GM21576 (cell line): ENCODE measurements around the gene PSMA7.

Source experiments
- ATAC-seq: cut with Tn5 transposase; IDR thresholded peaks from one replicate; pipeline ENCODE4 v1.9.1; 2021; ENCODE audit warnings: mild to moderate bottlenecking, moderate library complexity; ENCODE audit not compliant: unreplicated experiment

Gene PSMA7

DNA sequence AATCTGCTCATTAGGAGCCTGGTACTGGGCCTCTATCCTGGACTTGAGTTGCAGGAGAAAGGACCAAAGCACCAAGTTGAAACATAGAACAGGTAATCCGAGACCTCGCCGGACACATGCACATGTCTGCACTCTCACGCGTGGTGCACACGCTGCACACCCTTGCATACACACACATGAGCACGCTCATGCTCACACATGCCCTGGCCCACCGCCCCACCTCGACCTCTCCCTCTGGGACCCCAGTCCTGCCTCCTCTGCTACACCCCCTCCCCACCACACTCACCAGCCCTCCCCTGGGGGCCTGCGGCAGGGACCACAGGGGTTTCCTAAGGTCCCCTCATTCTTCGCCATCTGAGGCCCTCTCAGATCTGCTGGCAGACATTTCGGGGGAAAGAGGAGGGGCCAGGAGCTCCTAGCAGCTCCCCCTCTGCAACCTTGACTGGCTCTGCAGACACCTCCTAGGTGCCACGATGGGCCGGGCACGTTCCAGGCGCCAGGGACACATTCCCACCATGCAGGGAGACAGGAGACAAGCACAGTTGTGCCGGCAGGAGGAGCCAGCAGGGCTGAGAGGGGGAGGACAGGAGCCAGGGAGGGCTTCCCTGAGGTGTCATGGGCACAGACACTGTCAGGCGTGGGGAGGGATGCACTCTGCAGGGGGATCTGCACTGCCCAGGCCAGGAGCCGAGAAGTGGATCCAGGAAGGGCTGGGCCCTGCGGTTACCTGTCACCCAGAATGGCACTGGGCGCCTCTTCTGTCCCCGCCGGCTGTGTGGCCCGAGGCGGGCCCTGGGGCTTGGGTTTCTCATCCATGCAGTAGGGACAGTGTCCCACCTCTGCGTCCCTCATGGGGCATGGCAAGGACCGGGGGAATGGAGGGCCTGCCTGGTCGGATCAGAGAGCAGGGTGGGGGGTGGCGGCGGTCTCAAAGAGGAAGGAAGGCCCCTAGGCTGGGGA is 46.5 kb downstream of the PSMA7 start:
- no peak for ATAC-seq

DNA sequence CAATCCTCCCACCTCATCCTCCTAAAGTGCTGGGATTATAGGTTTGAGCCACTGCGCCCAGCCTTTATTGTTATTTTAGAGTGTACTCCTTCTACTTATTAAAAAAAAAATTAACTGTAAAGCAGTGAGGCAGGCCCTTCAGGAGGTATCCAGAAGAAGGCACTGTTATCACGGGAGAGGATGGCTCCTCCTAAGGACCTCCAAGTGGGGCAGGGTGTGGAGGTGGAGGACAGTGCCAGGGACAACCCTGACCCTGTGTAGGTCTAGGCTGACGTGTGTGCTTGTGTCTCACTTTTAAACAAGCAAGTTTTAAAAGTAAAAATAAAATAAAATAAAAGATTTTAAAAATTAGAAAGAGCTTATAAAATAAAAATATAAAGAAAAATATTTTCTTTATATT is 53.8 kb downstream of the PSMA7 start:
- ATAC-seq, result no peak

DNA sequence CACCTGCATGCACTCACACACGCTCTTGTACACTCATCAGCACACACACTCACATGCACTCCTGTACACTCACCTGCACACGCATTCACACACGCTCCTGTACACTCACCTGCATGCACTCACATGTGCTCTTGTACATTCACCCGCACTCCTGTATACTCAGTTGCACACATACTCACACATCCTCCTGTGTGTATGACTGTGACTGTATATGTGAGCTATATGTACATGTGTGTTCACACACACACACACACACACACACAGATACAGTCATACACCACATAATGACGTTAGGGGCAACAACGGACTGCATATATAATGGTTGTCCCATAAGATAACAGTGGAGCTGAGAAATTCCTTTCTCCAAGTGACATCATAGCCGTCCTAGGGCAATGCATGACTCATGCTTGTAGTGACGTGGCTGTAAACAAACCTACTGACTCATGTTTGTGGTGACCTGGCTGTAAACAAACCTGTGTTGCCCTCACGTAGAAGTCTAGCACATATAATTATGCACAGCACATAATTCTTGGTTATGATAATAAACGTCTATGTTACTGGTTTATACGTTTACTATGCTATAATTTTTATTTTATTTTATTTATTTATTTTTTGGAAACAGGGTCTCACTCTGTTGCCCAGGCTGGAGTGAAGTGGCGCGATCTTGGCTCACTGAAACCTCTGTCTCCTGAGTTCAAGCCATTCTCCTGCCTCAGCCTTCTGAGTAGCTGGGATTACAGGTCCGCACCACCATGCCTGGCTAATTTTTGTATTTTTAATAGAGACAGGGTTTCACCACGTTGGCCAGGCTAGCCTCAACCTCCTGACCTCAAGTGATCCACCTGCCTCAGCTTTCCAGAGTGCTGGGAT is 54.7 kb downstream of the PSMA7 start:
- no peak for ATAC-seq

DNA sequence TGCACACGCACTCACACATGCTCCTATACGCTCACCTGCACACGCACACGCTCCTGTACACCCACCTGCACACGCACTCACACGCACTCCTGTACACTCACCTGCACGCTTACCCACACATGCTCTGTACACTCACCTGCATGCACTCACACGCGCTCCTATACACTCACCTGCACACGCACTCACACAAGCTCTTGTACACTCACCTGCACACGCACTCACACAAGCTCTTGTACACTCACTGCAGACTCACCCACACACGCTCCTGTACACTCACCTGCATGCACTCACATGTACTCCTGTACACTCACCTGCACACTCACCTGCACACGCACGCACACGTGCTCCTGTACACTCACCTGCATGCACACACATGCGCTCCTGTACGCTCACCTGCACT is 55.6 kb downstream of the PSMA7 start:
- no peak for ATAC-seq

DNA sequence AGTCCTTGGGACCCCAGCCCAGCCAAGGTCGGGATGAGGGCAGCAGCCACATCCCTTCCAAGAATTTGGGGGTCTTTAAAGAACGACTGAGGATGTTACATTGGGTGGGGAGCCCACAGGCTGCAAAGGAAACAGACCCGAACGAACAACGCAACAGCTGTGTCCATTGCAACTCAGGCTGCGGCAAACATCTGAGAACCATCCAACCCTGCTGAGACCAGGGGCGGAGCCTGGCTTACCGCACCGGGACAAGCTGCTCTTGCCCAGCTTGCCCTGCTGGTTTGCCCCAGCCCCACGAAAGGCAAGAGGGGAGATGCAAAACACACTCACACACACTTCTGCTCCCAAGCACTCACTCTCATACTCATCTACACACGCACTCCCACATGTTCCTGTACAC is 56.0 kb downstream of the PSMA7 start:
- no peak for ATAC-seq
